K562 (cell line): ENCODE data around the gene PHF14. TPM values are rescaled to one million over a fixed set of nuclear protein-coding genes. Genes with fewer than 3 reads are reported as not detected.

ENCODE experiments used
- MLX ChIP-seq, 2 experiments: fragments of 450-650 bp in 1 of 2; sonication (generic) in 1 of 2; formaldehyde crosslinking; conservative IDR thresholded peaks; 2 replicates each; pipeline versions ENCODE4 v1.4.0 to v1.8.1; 2020 to 2022; ENCODE audit warnings: mild to moderate bottlenecking in 1 of 2, missing genetic modification reagents in 1 of 2
- NCOA1 ChIP-seq: fragments of 450-650 bp; IDR thresholded peaks from 2 replicates; pipeline ENCODE4 v1.6.1; 2016; ENCODE audit warnings: low read depth
- RBM17 ChIP-seq: fragments of 200-400 bp; formaldehyde crosslinking; IDR thresholded peaks from 2 replicates; pipeline ENCODE4 v1.6.1; 2017; ENCODE audit warnings: low read depth, mild to moderate bottlenecking, low read length, borderline replicate concordance
- SREBF2 ChIP-seq: sonication (generic); formaldehyde crosslinking; IDR thresholded peaks from 2 replicates; pipeline ENCODE4 v1.4.0; 2020; ENCODE audit warnings: mild to moderate bottlenecking, missing genetic modification reagents
- ZNF282 ChIP-seq: sonication (generic); formaldehyde crosslinking; IDR thresholded peaks from 2 replicates; pipeline ENCODE4 v1.8.1; 2023; ENCODE audit warnings: missing genetic modification reagents
- ZNF512 ChIP-seq: IDR thresholded peaks from 2 replicates; pipeline ENCODE4 v1.6.1; 2016; ENCODE audit warnings: missing genetic modification characterization, missing compliant biosample characterization
- ZNF592 ChIP-seq: fragments of 450-650 bp; IDR thresholded peaks from 2 replicates; pipeline ENCODE4 v1.6.1; 2017; ENCODE audit warnings: antibody characterized with exemption, mild to moderate bottlenecking
- polyA plus RNA-seq, 8 experiments: library from polyadenylated mRNA; depleted of rRNA in 4 of 8; stranded (reverse) in 5 of 8; unstranded in 3 of 8; fragments of >200 nt; fragmentation: Nextera tagmentation in 2 of 8; fragmentation: Illumina TruSeq in 1 of 8; extraction: Ambion mirVana in 2 of 8; extraction: Trizol in 1 of 8; gene quantifications; 2 replicates each; pipeline versions ENCODE4 v1.2.1 to v1.2.3, GENCODE V29; 2011 to 2014; ENCODE audit warnings: inconsistent platforms in 1 of 8, missing spikeins in 1 of 8
- total RNA-seq, 7 experiments: library from RNA; depleted of rRNA in 6 of 7; stranded (reverse); fragments of >200 nt in 6 of 7; fragmentation: Illumina TruSeq in 2 of 7; extraction: Trizol in 2 of 7; gene quantifications; 2 replicates each; pipeline versions ENCODE4 v1.2.1 to v1.2.3, GENCODE V29; 2011 to 2021; ENCODE audit warnings: low replicate concordance in 1 of 7

The PHF14 gene
- total and polyA plus RNA-seq, 9 of the 15 experiments (the other 6 are each of a cell fraction or from before 2014, with no cell fraction given) = 27.5 to 67.6 (median 41.4) TPM

GRCh38 chr7:10981317-10981716 lies 7.6 kb downstream of the PHF14 start (continued):
- TF ChIP-seq SREBF2 (no peak), ZNF592 (no peak), ZNF282 (CRISPR knock-in tag) (no peak), MLX (CRISPR knock-in tag; conservative IDR thresholded peaks at IDR 0.05) (no peak), RBM17 (no peak), NCOA1 (no peak), ZNF512 (no peak)
